HUES64 (cell line): ENCODE results near the gene TBX4.
A peak's percentile ranks its signal among the peaks of the same experiment; 100 is the strongest.

Experiments
- H3K27ac ChIP-seq: 2 replicates; pipeline ENCODE4 v1.7.0; 2013; ENCODE audit warnings: low read depth, low read length, inconsistent platforms
- H3K27me3 ChIP-seq: 2 replicates; pipeline ENCODE4 v1.6.1; 2013; ENCODE audit warnings: mild to moderate bottlenecking, low read length; ENCODE audit not compliant: insufficient read depth
- H3K36me3 ChIP-seq: 2 replicates; pipeline ENCODE4 v1.6.1; 2013; ENCODE audit warnings: mild to moderate bottlenecking, low read length; ENCODE audit not compliant: insufficient read depth
- H3K4me1 ChIP-seq: 2 replicates; pipeline ENCODE4 v1.6.1; 2013; ENCODE audit warnings: mild to moderate bottlenecking, low read length, moderate library complexity; ENCODE audit not compliant: insufficient read depth
- H3K4me3 ChIP-seq: 2 replicates; pipeline ENCODE4 v1.5.1; 2013; ENCODE audit warnings: mild to moderate bottlenecking, low read length, moderate library complexity
- H3K9ac ChIP-seq: 2 replicates; pipeline ENCODE4 v1.6.1; 2013; ENCODE audit warnings: mild to moderate bottlenecking, low read depth, low read length
- H3K9me3 ChIP-seq: 2 replicates; pipeline ENCODE4 v1.6.1; 2013; ENCODE audit warnings: low read depth, low read length; ENCODE audit not compliant: insufficient read depth
- WGBS: fragments of 150-250, 120-280 bp; methylation state at CpG from one replicate; pipeline ENCODE4 v1.1.7; 2013; ENCODE audit warnings: missing lambda C conversion rate; 5-methylcytosine and 5-hydroxymethylcytosine counted together

The TBX4 gene

GRCh38 chr17:61414141-61414935, 37.9 kb upstream of the TBX4 start:
- Histone ChIP-seq H3K36me3 (no peaks in the 10 kb centered on the region), H3K4me3 (no peak overlapping the region), H3K9me3 (no peaks in the 10 kb centered on the region), H3K9ac (no peak overlapping the region), H3K27ac (no peak overlapping the region), H3K4me1 (peaks cover 3% of the 10 kb centered on the region; the same call in 1 of the 2 replicates), H3K27me3 (peaks cover 78% of the 10 kb centered on the region)
- WGBS: 84% methylated on average over 16 of the region's 16 CpGs

GRCh38 chr17:61414936-61415251, 37.3 kb upstream of the TBX4 start:
- no peak overlapping the region for H3K27ac ChIP-seq
- peaks cover 72% of the 10 kb centered on the region for H3K27me3 ChIP-seq
- WGBS: 88% methylated on average over 5 of the region's 5 CpGs

GRCh38 chr17:61415374-61416210, 36.6 kb upstream of the TBX4 start:
- H3K4me3 ChIP-seq: no peak overlapping the region
- H3K36me3 ChIP-seq: no peaks in the 10 kb centered on the region
- no peak overlapping the region for H3K27ac ChIP-seq
- H3K27me3 ChIP-seq: peaks cover 65% of the 10 kb centered on the region
- peaks cover 3% of the 10 kb centered on the region; the same call in 1 of the 2 replicates for H3K4me1 ChIP-seq
- H3K9me3 ChIP-seq: no peaks in the 10 kb centered on the region
- no peak overlapping the region for H3K9ac ChIP-seq
- WGBS: 93% methylated on average over 6 of the region's 6 CpGs

More at GRCh38 chr17:61414936-61415251, 37.3 kb upstream of the TBX4 start:
- peaks cover 3% of the 10 kb centered on the region; the same call in 1 of the 2 replicates for H3K4me1 ChIP-seq
- H3K4me3 ChIP-seq: no peak overlapping the region
- no peak overlapping the region for H3K9ac ChIP-seq
- no peaks in the 10 kb centered on the region for H3K36me3 ChIP-seq
- H3K9me3 ChIP-seq: no peaks in the 10 kb centered on the region

GRCh38 chr17:61416211-61416539, 36.0 kb upstream of the TBX4 start:
- Histone ChIP-seq H3K4me3 (peak overlapping the region; percentile 44; the same call in 1 of the 2 replicates), H3K4me1 (peaks cover 3% of the 10 kb centered on the region; the same call in 1 of the 2 replicates), H3K27me3 (peaks cover 60% of the 10 kb centered on the region), H3K9ac (no peak overlapping the region), H3K36me3 (no peaks in the 10 kb centered on the region), H3K27ac (no peak overlapping the region), H3K9me3 (no peaks in the 10 kb centered on the region)
- WGBS: 76% methylated on average over 6 of the region's 6 CpGs

GRCh38 chr17:61416540-61417363, 35.5 kb upstream of the TBX4 start:
- WGBS: 21% methylated on average over 43 of the region's 43 CpGs
- H3K27me3 ChIP-seq: peaks cover 59% of the 10 kb centered on the region
- no peak overlapping the region for H3K27ac ChIP-seq
- peak overlapping the region; percentile 44 for H3K4me3 ChIP-seq
- H3K9me3 ChIP-seq: no peaks in the 10 kb centered on the region
- no peak overlapping the region for H3K9ac ChIP-seq
- no peaks in the 10 kb centered on the region for H3K36me3 ChIP-seq
- peaks cover 3% of the 10 kb centered on the region; the same call in 1 of the 2 replicates for H3K4me1 ChIP-seq

GRCh38 chr17:61418449-61418848, 33.8 kb upstream of the TBX4 start:
- Histone ChIP-seq H3K36me3 (no peaks in the 10 kb centered on the region), H3K9me3 (no peaks in the 10 kb centered on the region), H3K27me3 (peaks cover 55% of the 10 kb centered on the region), H3K4me1 (peaks cover under 1% of the 10 kb centered on the region; the same call in 1 of the 2 replicates), H3K9ac (no peak overlapping the region), H3K27ac (no peak overlapping the region), H3K4me3 (no peak overlapping the region)
- 91% methylated on average over 2 of the region's 2 CpGs for WGBS

- Histone ChIP-seq H3K9ac (no peak overlapping the region), H3K9me3 (no peaks in the 10 kb centered on the region), H3K27ac (no peak overlapping the region), H3K4me1 (no peaks in the 10 kb centered on the region), H3K36me3 (no peaks in the 10 kb centered on the region), H3K27me3 (peaks cover 44% of the 10 kb centered on the region), H3K4me3 (no peak overlapping the region)
- WGBS: 89% methylated on average over 8 of the region's 8 CpGs
Observed at GRCh38 chr17:61419496-61420046, 32.7 kb upstream of the TBX4 start.

GRCh38 chr17:61420052-61420451, 32.2 kb upstream of the TBX4 start:
- no peak overlapping the region for H3K4me3 ChIP-seq
- 86% methylated on average over 4 of the region's 4 CpGs for WGBS
- no peaks in the 10 kb centered on the region for H3K9me3 ChIP-seq
- no peaks in the 10 kb centered on the region for H3K36me3 ChIP-seq
- H3K27ac ChIP-seq: no peak overlapping the region
- no peak overlapping the region for H3K9ac ChIP-seq
- H3K27me3 ChIP-seq: peaks cover 39% of the 10 kb centered on the region
- no peaks in the 10 kb centered on the region for H3K4me1 ChIP-seq

GRCh38 chr17:61420745-61421398, 31.4 kb upstream of the TBX4 start:
- Histone ChIP-seq H3K36me3 (no peaks in the 10 kb centered on the region), H3K9ac (no peak overlapping the region), H3K4me1 (0 out of 2 replicates have a peak, but pooled peaks cover 3% of the 10 kb centered on the region), H3K27ac (no peak overlapping the region), H3K9me3 (no peaks in the 10 kb centered on the region), H3K4me3 (no peak overlapping the region), H3K27me3 (peaks cover 31% of the 10 kb centered on the region)
- 92% methylated on average over 4 of the region's 4 CpGs for WGBS

- Histone ChIP-seq H3K36me3 (no peaks in the 10 kb centered on the region), H3K9ac (no peak overlapping the region), H3K9me3 (no peaks in the 10 kb centered on the region), H3K4me3 (no peak overlapping the region), H3K27ac (no peak overlapping the region), H3K4me1 (0 out of 2 replicates have a peak, but pooled peaks cover 3% of the 10 kb centered on the region), H3K27me3 (peaks cover 25% of the 10 kb centered on the region)
- WGBS: 83% methylated on average over 4 of the region's 4 CpGs
Observed at GRCh38 chr17:61421460-61421859, 30.8 kb upstream of the TBX4 start.
